ENCODE measurements around the gene APBB2. TPM values are rescaled to one million over a fixed set of nuclear protein-coding genes. Genes with fewer than 3 reads are reported as not detected.

The APBB2 gene
- total and polyA plus RNA-seq, 7 experiments from 2014 or later, result 0.42 to 1.5 (median 0.59) TPM; not detected in 2

DNA sequence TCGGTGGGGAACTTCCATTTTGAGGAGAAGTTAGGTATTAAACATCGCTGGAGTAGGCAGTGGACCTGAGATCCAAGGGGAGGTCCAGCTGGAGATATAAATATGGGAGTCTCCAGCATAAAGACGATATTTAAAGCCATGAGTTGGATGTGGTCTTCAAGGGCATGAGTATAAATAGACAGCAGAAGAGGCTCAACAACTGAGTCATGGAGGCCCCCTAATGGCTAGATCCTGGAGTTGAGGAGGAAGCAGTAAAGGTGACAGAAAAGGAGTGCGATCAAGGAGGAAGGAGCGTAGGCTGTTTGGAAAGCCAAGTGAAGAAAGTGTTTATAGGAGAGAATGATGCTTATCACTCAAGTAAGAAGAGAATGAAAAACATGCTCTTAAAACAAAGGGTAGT is 18.1 kb upstream of the APBB2 start:
- DNase-seq, result no peak
- H3K4me1 ChIP-seq (ENCODE audit: control insufficient read depth in 2 of 2, insufficient read depth in 2 of 2, low read length in 2 of 2), result no peaks in the 10 kb centered on the region
- peaks cover 0 to 2% (median 0%) of the 10 kb centered on the region in 11 donors for H3K9me3 Mint-ChIP-seq
- H3K27ac ChIP-seq (ENCODE audit: low read depth, low read length), result no peak overlapping the region
- peaks cover 0 to 20% (median 10%) of the 10 kb centered on the region in 5 donors for H3K27me3 Mint-ChIP-seq
- intact Hi-C loops (cut with micrococcal nuclease), result no loop called here
- no peaks in the 10 kb centered on the region for H3K36me3 ChIP-seq (ENCODE audit: control insufficient read depth in 2 of 3, insufficient read depth in 3 of 3, low read length in 3 of 3)
- ChIA-PET CTCF (no interaction called here), POLR2A (no interaction called here)
- H3K27me3 ChIP-seq (ENCODE audit: control insufficient read depth in 2 of 2, insufficient read depth in 2 of 2, low read length in 2 of 2), result no peaks in the 10 kb centered on the region
- H3K4me3 Mint-ChIP-seq, result no peak overlapping the region
- no peak overlapping the region for H3K4me3 ChIP-seq (ENCODE audit: low read length)
- no peak for ATAC-seq
- H3K4me1 Mint-ChIP-seq, result no peaks in the 10 kb centered on the region
- no peak overlapping the region for H3K27ac Mint-ChIP-seq
- no peaks in the 10 kb centered on the region for H3K36me3 Mint-ChIP-seq
- no peaks in the 10 kb centered on the region for H3K9me3 ChIP-seq (ENCODE audit: control insufficient read depth in 2 of 3, low read length in 3 of 3)

DNA sequence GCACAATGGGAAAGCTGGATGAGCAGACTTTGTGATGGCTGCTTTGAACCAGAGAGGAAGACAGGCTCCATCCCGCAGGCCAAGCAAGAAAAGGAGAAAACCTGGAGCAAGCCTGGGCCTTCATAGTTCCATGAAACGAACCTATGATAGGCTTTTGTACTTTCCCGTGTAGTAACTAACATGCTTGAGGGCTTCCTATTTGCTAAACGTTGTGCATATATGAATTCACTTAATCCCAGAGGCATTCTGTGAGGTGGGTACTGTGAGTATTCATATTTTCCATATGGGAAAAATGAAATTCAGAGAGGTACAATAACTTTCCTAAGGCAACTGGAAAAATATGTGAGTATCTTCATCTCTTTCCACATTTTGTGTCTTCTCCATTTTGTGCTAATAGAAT is 13.6 kb upstream of the APBB2 start:
- intact Hi-C loops (cut with micrococcal nuclease), result no loop called here
- Mint-ChIP-seq H3K27me3 (peaks cover 6 to 33% (median 19%) of the 10 kb centered on the region in 5 donors), H3K4me1 (no peaks in the 10 kb centered on the region), H3K9me3 (no peaks in the 10 kb centered on the region), H3K4me3 (no peak overlapping the region), H3K27ac (no peak overlapping the region), H3K36me3 (no peaks in the 10 kb centered on the region)
- Histone ChIP-seq H3K36me3 (ENCODE audit: control insufficient read depth in 2 of 3, insufficient read depth in 3 of 3, low read length in 3 of 3) (no peaks in the 10 kb centered on the region), H3K4me3 (ENCODE audit: low read length) (no peak overlapping the region), H3K4me1 (ENCODE audit: control insufficient read depth in 2 of 2, insufficient read depth in 2 of 2, low read length in 2 of 2) (no peaks in the 10 kb centered on the region), H3K27ac (ENCODE audit: low read depth, low read length) (no peak overlapping the region), H3K9me3 (ENCODE audit: control insufficient read depth in 2 of 3, low read length in 3 of 3) (no peaks in the 10 kb centered on the region), H3K27me3 (ENCODE audit: control insufficient read depth in 2 of 2, insufficient read depth in 2 of 2, low read length in 2 of 2) (no peaks in the 10 kb centered on the region)
- ATAC-seq (no peak), DNase-seq (no peak)
- POLR2A ChIA-PET, result no interaction called here
- CTCF ChIA-PET, result no interaction called here

DNA sequence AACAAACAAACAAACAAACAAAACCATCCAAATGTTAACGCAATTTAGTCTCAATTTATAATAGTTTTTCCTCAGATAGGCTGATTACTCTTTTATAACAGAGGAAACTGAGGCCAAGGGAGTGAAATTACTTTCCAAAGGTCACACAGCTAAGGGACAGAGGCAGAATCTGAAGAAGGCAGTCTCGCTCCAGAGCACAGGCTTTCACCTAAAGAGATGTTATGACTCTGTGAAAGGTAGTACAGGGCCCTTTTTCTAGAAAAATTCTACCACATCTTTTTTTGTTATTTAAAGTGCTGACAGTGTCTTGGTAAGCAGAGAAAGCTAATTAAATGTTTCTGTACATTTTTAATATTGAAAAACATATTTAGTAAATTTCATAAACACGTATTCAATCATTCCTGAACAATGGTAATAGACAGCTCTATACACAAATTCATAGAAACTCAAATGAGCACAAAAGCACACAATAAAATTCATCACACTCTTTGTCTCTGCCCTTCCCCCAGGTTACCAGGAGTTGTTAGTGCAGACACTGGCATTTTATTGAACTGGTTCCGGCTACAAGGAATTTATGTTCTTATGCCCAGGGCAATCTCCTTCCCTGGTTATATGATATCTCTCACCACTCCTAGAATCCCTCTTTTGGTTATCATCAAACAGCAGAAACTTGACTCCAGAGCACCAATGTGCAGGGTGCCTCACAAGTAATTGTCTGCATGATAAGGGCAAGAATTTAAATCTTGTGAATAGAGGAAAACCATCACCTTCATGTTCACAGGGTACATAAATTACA is 7.7 kb upstream of the APBB2 start:
- H3K27me3 Mint-ChIP-seq, result peaks cover 33 to 46% (median 39%) of the 10 kb centered on the region in 5 donors
- Histone ChIP-seq H3K27ac (ENCODE audit: low read depth, low read length) (no peak overlapping the region), H3K27me3 (ENCODE audit: control insufficient read depth in 2 of 2, insufficient read depth in 2 of 2, low read length in 2 of 2) (peaks cover 0 to 3% of the 10 kb centered on the region in 2 donors), H3K4me1 (ENCODE audit: control insufficient read depth in 2 of 2, insufficient read depth in 2 of 2, low read length in 2 of 2) (no peaks in the 10 kb centered on the region), H3K4me3 (ENCODE audit: low read length) (no peak overlapping the region), H3K9me3 (ENCODE audit: control insufficient read depth in 2 of 3, low read length in 3 of 3) (no peaks in the 10 kb centered on the region), H3K36me3 (ENCODE audit: control insufficient read depth in 2 of 3, insufficient read depth in 3 of 3, low read length in 3 of 3) (no peaks in the 10 kb centered on the region)
- POLR2A ChIA-PET, result no interaction called here
- H3K36me3 Mint-ChIP-seq, result peaks cover 0 to under 1% (median 0%) of the 10 kb centered on the region in 5 donors
- H3K4me1 Mint-ChIP-seq, result peaks cover 0 to 2% (median under 1%) of the 10 kb centered on the region in 7 donors
- DNase-seq, result no peak
- H3K4me3 Mint-ChIP-seq, result no peak overlapping the region
- intact Hi-C loops (cut with micrococcal nuclease), result no loop called here
- no peak overlapping the region for H3K27ac Mint-ChIP-seq
- CTCF ChIA-PET, result no interaction called here
- ATAC-seq, result no peak
- peaks cover 0 to 4% (median 0%) of the 10 kb centered on the region in 11 donors for H3K9me3 Mint-ChIP-seq

DNA sequence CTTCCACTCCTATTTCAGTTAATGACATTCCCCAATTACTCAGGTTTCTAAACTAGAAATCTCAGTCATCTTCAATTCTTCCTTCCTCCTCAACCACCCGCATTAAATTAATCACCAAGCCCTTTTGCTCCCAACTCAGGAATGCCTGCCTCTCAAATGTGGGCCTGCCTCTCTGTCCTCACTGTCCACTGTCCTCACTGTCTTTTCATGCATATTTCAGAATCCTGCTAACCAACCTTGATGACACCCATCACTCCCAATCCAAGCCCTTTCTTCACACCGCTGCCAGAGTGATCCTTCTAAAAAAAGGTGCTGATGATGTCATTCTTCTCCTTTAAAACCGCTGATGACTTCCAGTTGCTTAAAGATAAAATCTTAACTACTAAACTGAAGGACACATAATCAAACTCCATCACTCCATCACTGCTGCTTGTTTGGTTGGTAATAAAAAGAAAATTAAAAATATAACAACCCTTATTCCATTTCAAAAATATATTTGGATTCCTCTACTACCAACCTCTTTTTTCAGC is 5.1 kb upstream of the APBB2 start:
- peaks cover 47 to 63% (median 54%) of the 10 kb centered on the region in 5 donors for H3K27me3 Mint-ChIP-seq
- Histone ChIP-seq H3K27ac (ENCODE audit: low read depth, low read length) (no peak overlapping the region), H3K36me3 (ENCODE audit: control insufficient read depth in 2 of 3, insufficient read depth in 3 of 3, low read length in 3 of 3) (no peaks in the 10 kb centered on the region), H3K4me1 (ENCODE audit: control insufficient read depth in 2 of 2, insufficient read depth in 2 of 2, low read length in 2 of 2) (peaks cover 0 to 3% of the 10 kb centered on the region in 2 donors), H3K4me3 (ENCODE audit: low read length) (no peak overlapping the region), H3K9me3 (ENCODE audit: control insufficient read depth in 2 of 3, low read length in 3 of 3) (no peaks in the 10 kb centered on the region), H3K27me3 (ENCODE audit: control insufficient read depth in 2 of 2, insufficient read depth in 2 of 2, low read length in 2 of 2) (peaks cover 4 to 6% of the 10 kb centered on the region in 2 donors)
- DNase-seq, result no peak
- intact Hi-C loops (cut with micrococcal nuclease), result no loop called here
- H3K4me3 Mint-ChIP-seq, result no peak overlapping the region
- no peak for ATAC-seq
- peaks cover 0 to 4% (median 0%) of the 10 kb centered on the region in 5 donors for H3K36me3 Mint-ChIP-seq
- CTCF ChIA-PET, result no interaction called here
- H3K4me1 Mint-ChIP-seq, result peaks cover 0 to 22% (median 13%) of the 10 kb centered on the region in 7 donors
- H3K27ac Mint-ChIP-seq, result no peak overlapping the region
- H3K9me3 Mint-ChIP-seq, result peaks cover 0 to 4% (median 0%) of the 10 kb centered on the region in 11 donors
- POLR2A ChIA-PET, result no interaction called here

DNA sequence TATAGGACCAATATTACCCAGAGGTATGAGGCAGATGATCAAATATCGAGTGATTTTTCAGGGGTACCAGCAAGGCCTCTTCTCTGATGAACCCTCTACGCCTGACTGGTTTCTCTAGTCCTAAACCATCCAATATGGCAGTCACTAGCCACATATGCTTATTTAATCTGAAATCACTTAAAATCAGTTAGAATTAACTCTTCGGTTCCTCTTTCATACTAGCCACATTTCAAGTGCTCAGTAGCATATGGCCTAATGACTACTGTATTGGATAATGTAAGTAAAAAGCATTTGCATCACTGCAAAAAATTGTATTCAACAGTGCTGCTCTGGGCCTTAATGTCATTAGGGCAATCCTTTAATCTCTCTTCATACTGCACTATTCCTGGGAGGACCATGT is 4.4 kb upstream of the APBB2 start:
- ChIA-PET POLR2A (no interaction called here), CTCF (no interaction called here)
- ATAC-seq (no peak), DNase-seq (no peak)
- no peak overlapping the region for H3K27ac ChIP-seq (ENCODE audit: low read depth, low read length)
- no peaks in the 10 kb centered on the region for H3K36me3 ChIP-seq (ENCODE audit: control insufficient read depth in 2 of 3, insufficient read depth in 3 of 3, low read length in 3 of 3)
- no peak overlapping the region for H3K4me3 ChIP-seq (ENCODE audit: low read length)
- H3K9me3 Mint-ChIP-seq, result peaks cover 0 to 4% (median 0%) of the 10 kb centered on the region in 11 donors
- H3K27me3 Mint-ChIP-seq, result peaks cover 46 to 63% (median 55%) of the 10 kb centered on the region in 5 donors
- peaks cover under 1 to 24% (median 13%) of the 10 kb centered on the region in 7 donors for H3K4me1 Mint-ChIP-seq
- H3K36me3 Mint-ChIP-seq, result peaks cover 0 to 4% (median 0%) of the 10 kb centered on the region in 5 donors
- H3K9me3 ChIP-seq (ENCODE audit: control insufficient read depth in 2 of 3, low read length in 3 of 3), result no peaks in the 10 kb centered on the region
- intact Hi-C loops (cut with micrococcal nuclease), result no loop called here
- peaks cover 4 to 7% of the 10 kb centered on the region in 2 donors for H3K27me3 ChIP-seq (ENCODE audit: control insufficient read depth in 2 of 2, insufficient read depth in 2 of 2, low read length in 2 of 2)
- H3K4me1 ChIP-seq (ENCODE audit: control insufficient read depth in 2 of 2, insufficient read depth in 2 of 2, low read length in 2 of 2), result peaks cover 0 to 3% of the 10 kb centered on the region in 2 donors
- H3K4me3 Mint-ChIP-seq, result no peak overlapping the region
- no peak overlapping the region for H3K27ac Mint-ChIP-seq

DNA sequence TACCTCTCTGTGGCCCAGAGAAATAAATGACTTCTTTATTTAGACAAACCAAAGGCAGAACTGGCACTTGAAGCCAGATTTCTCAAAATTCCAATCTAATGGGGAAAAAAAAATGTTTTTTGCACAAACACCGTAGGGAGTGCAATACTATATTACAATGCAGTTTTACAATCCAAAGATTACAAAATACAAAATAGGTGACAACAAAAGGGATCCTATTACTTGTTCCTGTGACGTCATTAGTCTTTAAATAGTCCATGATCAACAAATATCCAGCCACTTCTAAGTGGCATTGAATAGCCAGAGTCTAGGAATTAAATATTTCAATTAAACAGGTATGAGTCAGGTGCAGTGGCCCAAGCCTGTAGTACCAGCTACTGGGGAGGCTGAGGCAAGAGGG is 3.0 kb upstream of the APBB2 start:
- POLR2A ChIA-PET, result no interaction called here
- Histone ChIP-seq H3K36me3 (ENCODE audit: control insufficient read depth in 2 of 3, insufficient read depth in 3 of 3, low read length in 3 of 3) (no peaks in the 10 kb centered on the region), H3K27me3 (ENCODE audit: control insufficient read depth in 2 of 2, insufficient read depth in 2 of 2, low read length in 2 of 2) (peaks cover 4 to 13% of the 10 kb centered on the region in 2 donors), H3K27ac (ENCODE audit: low read depth, low read length) (no peak overlapping the region), H3K4me1 (ENCODE audit: control insufficient read depth in 2 of 2, insufficient read depth in 2 of 2, low read length in 2 of 2) (peaks cover 0 to 3% of the 10 kb centered on the region in 2 donors), H3K4me3 (ENCODE audit: low read length) (no peak overlapping the region), H3K9me3 (ENCODE audit: control insufficient read depth in 2 of 3, low read length in 3 of 3) (no peaks in the 10 kb centered on the region)
- H3K27me3 Mint-ChIP-seq, result peaks cover 57 to 65% (median 61%) of the 10 kb centered on the region in 5 donors
- ATAC-seq, result no peak
- CTCF ChIA-PET, result no interaction called here
- H3K36me3 Mint-ChIP-seq, result peaks cover 0 to 8% (median 0%) of the 10 kb centered on the region in 5 donors
- no peak overlapping the region for H3K27ac Mint-ChIP-seq
- no peak for DNase-seq
- peaks cover 0 to 4% (median 0%) of the 10 kb centered on the region in 11 donors for H3K9me3 Mint-ChIP-seq
- peaks cover 12 to 35% (median 26%) of the 10 kb centered on the region in 7 donors for H3K4me1 Mint-ChIP-seq
- intact Hi-C loops (cut with micrococcal nuclease), result no loop called here
- H3K4me3 Mint-ChIP-seq, result peak overlapping the region in 2 of 10 donors; percentile 70 to 77

DNA sequence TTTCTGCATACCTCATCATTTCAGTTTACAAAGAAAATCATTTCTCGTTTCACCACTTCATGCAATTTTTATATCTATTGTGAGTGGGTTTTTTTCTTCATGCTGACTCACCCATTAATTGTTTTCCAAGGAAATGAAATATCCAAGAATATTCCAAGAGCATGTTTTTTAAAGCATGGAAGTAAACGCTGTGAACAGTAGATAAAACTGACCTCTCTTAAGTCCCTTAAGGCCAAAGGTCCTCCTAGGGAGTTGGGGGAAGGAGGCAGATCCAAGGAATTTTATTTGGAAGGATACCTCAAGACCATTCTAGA is 2.6 kb upstream of the APBB2 start:
- H3K4me3 ChIP-seq (ENCODE audit: low read length), result no peak overlapping the region
- ChIA-PET POLR2A (no interaction called here), CTCF (no interaction called here)
- no peaks in the 10 kb centered on the region for H3K36me3 ChIP-seq (ENCODE audit: control insufficient read depth in 2 of 3, insufficient read depth in 3 of 3, low read length in 3 of 3)
- no peak overlapping the region for H3K27ac Mint-ChIP-seq
- H3K4me1 Mint-ChIP-seq, result peaks cover 12 to 35% (median 26%) of the 10 kb centered on the region in 7 donors
- H3K9me3 ChIP-seq (ENCODE audit: control insufficient read depth in 2 of 3, low read length in 3 of 3), result no peaks in the 10 kb centered on the region
- no peak overlapping the region for H3K27ac ChIP-seq (ENCODE audit: low read depth, low read length)
- H3K4me3 Mint-ChIP-seq, result peak overlapping the region; percentile 34 to 84 (median 75)
- intact Hi-C loops (cut with micrococcal nuclease), result no loop called here
- ATAC-seq (no peak), DNase-seq (no peak)
- H3K36me3 Mint-ChIP-seq, result peaks cover 0 to 8% (median 0%) of the 10 kb centered on the region in 5 donors
- H3K27me3 Mint-ChIP-seq, result peaks cover 60 to 69% (median 63%) of the 10 kb centered on the region in 5 donors
- peaks cover 4 to 13% of the 10 kb centered on the region in 2 donors for H3K27me3 ChIP-seq (ENCODE audit: control insufficient read depth in 2 of 2, insufficient read depth in 2 of 2, low read length in 2 of 2)
- H3K4me1 ChIP-seq (ENCODE audit: control insufficient read depth in 2 of 2, insufficient read depth in 2 of 2, low read length in 2 of 2), result peaks cover 0 to 3% of the 10 kb centered on the region in 2 donors
- peaks cover 0 to 4% (median 0%) of the 10 kb centered on the region in 11 donors for H3K9me3 Mint-ChIP-seq

All from naive thymus-derived CD4-positive, alpha-beta T cell (primary cell).